GM23338 (cell line): Measurements from ENCODE around the gene UNKL. TPM values are rescaled to one million over a fixed set of nuclear protein-coding genes. Genes with fewer than 3 reads are reported as not detected.
A peak's percentile ranks its signal among the peaks of the same experiment; 100 is the strongest.

Experiments used
- ATAC-seq: fragments of 200-7000 bp; cut with Tn5 transposase; 3 replicates; pipeline ENCODE4 v1.9.1; 2020
- DNase-seq: peaks from one replicate; pipeline ENCODE4 v3.0.0-alpha.2; 2015; ENCODE audit warnings: low spot score
- H2AFZ ChIP-seq: fragments of 200-600 bp; sonication (generic); 2 replicates; pipeline ENCODE4 v1.8.0; 2016; ENCODE audit warnings: antibody characterized with exemption, mild to moderate bottlenecking, moderate library complexity
- H3F3A ChIP-seq: fragments of 200-600 bp; sonication (generic); replicated peaks from 2 replicates; pipeline ENCODE4 v1.8.0; 2017; ENCODE audit warnings: antibody characterized with exemption, mixed run types, low read depth
- H3K27ac ChIP-seq: fragments of 200-600 bp; sonication (generic); 2 replicates; pipeline ENCODE4 v1.6.1; 2016; ENCODE audit warnings: low read depth
- H3K27me3 ChIP-seq: fragments of 200-600 bp; sonication (generic); 2 replicates; pipeline ENCODE4 v1.8.0; 2016; ENCODE audit warnings: mild to moderate bottlenecking, mixed run types, moderate library complexity; ENCODE audit not compliant: insufficient read depth
- H3K36me3 ChIP-seq: fragments of 200-600 bp; sonication (generic); 2 replicates; pipeline ENCODE4 v1.8.0; 2016; ENCODE audit warnings: mild to moderate bottlenecking; ENCODE audit not compliant: insufficient read depth
- H3K4me1 ChIP-seq: fragments of 200-600 bp; sonication (generic); 2 replicates; pipeline ENCODE4 v1.8.0; 2016; ENCODE audit warnings: mild to moderate bottlenecking, moderate library complexity; ENCODE audit not compliant: insufficient read depth
- H3K4me2 ChIP-seq: fragments of 200-600 bp; sonication (generic); 2 replicates; pipeline ENCODE4 v1.7.1; 2017; ENCODE audit warnings: mixed run types
- H3K4me3 ChIP-seq: fragments of 200-600 bp; sonication (generic); 2 replicates; pipeline ENCODE4 v1.6.1; 2016; ENCODE audit warnings: mixed run types
- H3K79me2 ChIP-seq: fragments of 200-600 bp; sonication (generic); replicated peaks from 2 replicates; pipeline ENCODE4 v1.8.0; 2017; ENCODE audit warnings: mild to moderate bottlenecking; ENCODE audit not compliant: insufficient read depth
- H3K9me2 ChIP-seq: fragments of 200-600 bp; sonication (generic); 2 replicates; pipeline ENCODE4 v1.8.0; 2017; ENCODE audit not compliant: insufficient read depth
- H4K20me1 ChIP-seq: fragments of 200-600 bp; sonication (generic); replicated peaks from 2 replicates; pipeline ENCODE4 v1.8.0; 2017; ENCODE audit warnings: mild to moderate bottlenecking; ENCODE audit not compliant: insufficient read depth
- H3K27ac Mint-ChIP-seq: 2 replicates; pipeline ENCODE4 v1.8.0; 2020; ENCODE audit warnings: inconsistent platforms, mild to moderate bottlenecking, moderate library complexity, mixed read lengths
- H3K27me3 Mint-ChIP-seq: 3 replicates; pipeline ENCODE4 v1.8.0; 2022; ENCODE audit warnings: low read depth, mild to moderate bottlenecking, moderate library complexity, mixed read lengths, inconsistent platforms; ENCODE audit not compliant: insufficient read depth, poor library complexity
- H3K36me3 Mint-ChIP-seq: 3 replicates; pipeline ENCODE4 v1.8.0; 2021; ENCODE audit warnings: low read depth, mild to moderate bottlenecking, inconsistent platforms, moderate library complexity, mixed read lengths
- H3K4me1 Mint-ChIP-seq: 3 replicates; pipeline ENCODE4 v1.8.0; 2020; ENCODE audit warnings: mild to moderate bottlenecking, inconsistent platforms, mixed read lengths
- H3K4me3 Mint-ChIP-seq: 3 replicates; pipeline ENCODE4 v1.8.0; 2021; ENCODE audit warnings: moderate library complexity, mild to moderate bottlenecking, inconsistent platforms, mixed read lengths
- H3K9me3 Mint-ChIP-seq: 3 replicates; pipeline ENCODE4 v1.8.0; 2020; ENCODE audit warnings: moderate library complexity, mild to moderate bottlenecking, inconsistent platforms, mixed read lengths
- POLR2AphosphoS5 ChIP-seq: IDR thresholded peaks from 2 replicates; pipeline ENCODE4 v1.6.1; 2016; ENCODE audit warnings: antibody characterized with exemption, low read depth
- ZNF114 ChIP-seq: fragments of 250-450 bp; sonication (Bioruptor Pico); IDR thresholded peaks from 2 replicates; pipeline ENCODE4 v1.5.0; 2020; ENCODE audit warnings: mild to moderate bottlenecking, moderate library complexity
- ZNF331 ChIP-seq: fragments of 250-450 bp; sonication (Bioruptor Pico); IDR thresholded peaks from 2 replicates; pipeline ENCODE4 v1.5.0; 2020; ENCODE audit warnings: low read depth, mild to moderate bottlenecking, moderate library complexity
- polyA plus RNA-seq: library from polyadenylated mRNA; unstranded; fragments of >200 nt; fragmentation: Nextera tagmentation; extraction: Ambion mirVana; gene quantifications from 2 replicates; pipeline ENCODE4 v1.2.1, GENCODE V29; 2016
- total RNA-seq: library from RNA; depleted of rRNA; stranded (reverse); fragments of >200 nt; shearing (Covaris generic); gene quantifications from 2 replicates; pipeline ENCODE4 v1.2.3, GENCODE V29; 2014
- TF ChIP-seq, protein P1 (sequence below), 2 experiments: fragments of 200-600 bp in 1 of 2; sonication (generic) in 1 of 2; conservative IDR thresholded peaks; 2 replicates each; pipeline versions ENCODE4 v1.5.1 to v1.6.1; 2016 to 2017; ENCODE audit warnings: antibody characterized with exemption in 2 of 2, low read depth in 2 of 2, mild to moderate bottlenecking in 2 of 2, moderate library complexity in 1 of 2
- TF ChIP-seq, protein P2 (sequence below): fragments of 250-450 bp; sonication (Bioruptor Pico); IDR thresholded peaks from 2 replicates; pipeline ENCODE4 v1.5.0; 2020; ENCODE audit warnings: mild to moderate bottlenecking, moderate library complexity

Gene UNKL
- total and polyA plus RNA-seq, 2 experiments from 2014 or later = 16.7 to 28.7 TPM

- peaks cover 36% of the 10 kb centered on the region for H3K27me3 ChIP-seq
- H3K4me3 ChIP-seq = no peak overlapping the region
- Mint-ChIP-seq H3K36me3 (no peaks in the 10 kb centered on the region), H3K27ac (no peak overlapping the region), H3K9me3 (no peaks in the 10 kb centered on the region), H3K4me3 (no peak overlapping the region), H3K4me1 (peaks cover 12% of the 10 kb centered on the region), H3K27me3 (peaks cover 34% of the 10 kb centered on the region)
- H2AFZ ChIP-seq = no peak overlapping the region
- TF ChIP-seq, protein P1, sequence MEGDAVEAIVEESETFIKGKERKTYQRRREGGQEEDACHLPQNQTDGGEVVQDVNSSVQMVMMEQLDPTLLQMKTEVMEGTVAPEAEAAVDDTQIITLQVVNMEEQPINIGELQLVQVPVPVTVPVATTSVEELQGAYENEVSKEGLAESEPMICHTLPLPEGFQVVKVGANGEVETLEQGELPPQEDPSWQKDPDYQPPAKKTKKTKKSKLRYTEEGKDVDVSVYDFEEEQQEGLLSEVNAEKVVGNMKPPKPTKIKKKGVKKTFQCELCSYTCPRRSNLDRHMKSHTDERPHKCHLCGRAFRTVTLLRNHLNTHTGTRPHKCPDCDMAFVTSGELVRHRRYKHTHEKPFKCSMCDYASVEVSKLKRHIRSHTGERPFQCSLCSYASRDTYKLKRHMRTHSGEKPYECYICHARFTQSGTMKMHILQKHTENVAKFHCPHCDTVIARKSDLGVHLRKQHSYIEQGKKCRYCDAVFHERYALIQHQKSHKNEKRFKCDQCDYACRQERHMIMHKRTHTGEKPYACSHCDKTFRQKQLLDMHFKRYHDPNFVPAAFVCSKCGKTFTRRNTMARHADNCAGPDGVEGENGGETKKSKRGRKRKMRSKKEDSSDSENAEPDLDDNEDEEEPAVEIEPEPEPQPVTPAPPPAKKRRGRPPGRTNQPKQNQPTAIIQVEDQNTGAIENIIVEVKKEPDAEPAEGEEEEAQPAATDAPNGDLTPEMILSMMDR (conservative IDR thresholded peaks at IDR 0.05; ENCODE audit: low read depth in 2 of 2) = peak in 1 of 2 experiments; percentile 36; a peak in 2 of 4 replicates
- no peak for TF ChIP-seq ZNF114 (CRISPR knock-in tag)
- H3K4me1 ChIP-seq = peaks cover 10% of the 10 kb centered on the region
- no peak overlapping the region for H3K27ac ChIP-seq
- no peaks in the 10 kb centered on the region for H3K79me2 ChIP-seq
- H3K4me2 ChIP-seq = no peak overlapping the region
- H3F3A ChIP-seq = 0 out of 2 replicates have a peak, but pooled peaks cover 5% of the 10 kb centered on the region
- no peaks in the 10 kb centered on the region; the same call in 1 of the 2 replicates for H4K20me1 ChIP-seq
- no peak for ATAC-seq
- peak; percentile 72 for DNase-seq
- no peaks in the 10 kb centered on the region for H3K36me3 ChIP-seq
- H3K9me2 ChIP-seq = no peaks in the 10 kb centered on the region
Measured at GRCh38 chr16:1335996-1336395, 78.5 kb downstream of the UNKL start.

DNA sequence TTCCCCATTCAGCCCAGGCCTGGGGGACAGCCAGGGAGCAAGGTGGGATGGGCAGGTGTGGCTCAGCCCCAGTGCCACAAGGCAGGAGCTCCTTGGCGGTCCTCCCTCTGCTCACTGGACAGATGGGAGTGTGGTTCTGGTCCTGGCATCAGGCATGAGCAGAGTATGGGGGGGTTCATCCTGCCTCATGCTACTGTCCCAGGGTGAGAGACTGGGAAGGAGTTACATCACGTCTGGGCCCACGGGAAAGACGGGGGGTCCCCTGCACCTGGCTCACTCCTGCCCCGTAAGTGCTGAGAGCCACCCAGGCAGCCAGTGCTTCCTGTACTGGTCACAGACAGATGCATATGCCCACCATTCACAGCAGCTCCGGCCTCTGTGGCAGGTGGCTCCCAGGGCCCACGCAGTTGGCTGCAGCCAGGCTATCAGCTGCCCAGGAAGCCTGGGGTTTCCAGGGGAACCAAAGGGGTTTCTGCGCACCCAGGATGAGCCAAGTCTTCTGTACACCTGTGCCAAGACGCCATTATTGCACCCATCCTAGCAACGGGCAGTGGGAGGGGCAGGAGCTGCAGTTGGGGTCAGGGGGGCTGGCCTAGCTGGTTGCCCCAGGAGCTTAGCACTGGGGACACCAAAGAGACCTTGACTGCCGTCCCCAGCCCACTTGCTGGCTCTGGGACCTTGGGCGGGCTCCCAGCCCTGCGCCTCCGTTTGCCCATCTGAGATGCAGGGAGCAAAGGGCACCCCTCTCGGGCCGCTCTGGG lies 79.1 kb downstream of the UNKL start:
- Histone ChIP-seq H3K27me3 (peaks cover 36% of the 10 kb centered on the region), H3K36me3 (no peaks in the 10 kb centered on the region), H3K79me2 (no peaks in the 10 kb centered on the region), H3F3A (0 out of 2 replicates have a peak, but pooled peaks cover 5% of the 10 kb centered on the region), H3K4me3 (no peak overlapping the region), H3K9me2 (no peaks in the 10 kb centered on the region), H4K20me1 (no peaks in the 10 kb centered on the region; the same call in 1 of the 2 replicates), H3K4me2 (no peak overlapping the region), H2AFZ (no peak overlapping the region), H3K4me1 (peaks cover 10% of the 10 kb centered on the region), H3K27ac (no peak overlapping the region)
- peaks cover 32% of the 10 kb centered on the region for H3K27me3 Mint-ChIP-seq
- H3K4me1 Mint-ChIP-seq = peaks cover 12% of the 10 kb centered on the region
- H3K4me3 Mint-ChIP-seq = no peak overlapping the region; the same call in 2 of the 3 replicates
- H3K9me3 Mint-ChIP-seq = no peaks in the 10 kb centered on the region
- ATAC-seq (no peak), DNase-seq (no peak)
- no peak overlapping the region for H3K27ac Mint-ChIP-seq
- H3K36me3 Mint-ChIP-seq = no peaks in the 10 kb centered on the region
- TF ChIP-seq ZNF114 (CRISPR knock-in tag) (no peak), POLR2AphosphoS5 (no peak), ZNF331 (CRISPR knock-in tag) (no peak)
- TF ChIP-seq, protein P2, sequence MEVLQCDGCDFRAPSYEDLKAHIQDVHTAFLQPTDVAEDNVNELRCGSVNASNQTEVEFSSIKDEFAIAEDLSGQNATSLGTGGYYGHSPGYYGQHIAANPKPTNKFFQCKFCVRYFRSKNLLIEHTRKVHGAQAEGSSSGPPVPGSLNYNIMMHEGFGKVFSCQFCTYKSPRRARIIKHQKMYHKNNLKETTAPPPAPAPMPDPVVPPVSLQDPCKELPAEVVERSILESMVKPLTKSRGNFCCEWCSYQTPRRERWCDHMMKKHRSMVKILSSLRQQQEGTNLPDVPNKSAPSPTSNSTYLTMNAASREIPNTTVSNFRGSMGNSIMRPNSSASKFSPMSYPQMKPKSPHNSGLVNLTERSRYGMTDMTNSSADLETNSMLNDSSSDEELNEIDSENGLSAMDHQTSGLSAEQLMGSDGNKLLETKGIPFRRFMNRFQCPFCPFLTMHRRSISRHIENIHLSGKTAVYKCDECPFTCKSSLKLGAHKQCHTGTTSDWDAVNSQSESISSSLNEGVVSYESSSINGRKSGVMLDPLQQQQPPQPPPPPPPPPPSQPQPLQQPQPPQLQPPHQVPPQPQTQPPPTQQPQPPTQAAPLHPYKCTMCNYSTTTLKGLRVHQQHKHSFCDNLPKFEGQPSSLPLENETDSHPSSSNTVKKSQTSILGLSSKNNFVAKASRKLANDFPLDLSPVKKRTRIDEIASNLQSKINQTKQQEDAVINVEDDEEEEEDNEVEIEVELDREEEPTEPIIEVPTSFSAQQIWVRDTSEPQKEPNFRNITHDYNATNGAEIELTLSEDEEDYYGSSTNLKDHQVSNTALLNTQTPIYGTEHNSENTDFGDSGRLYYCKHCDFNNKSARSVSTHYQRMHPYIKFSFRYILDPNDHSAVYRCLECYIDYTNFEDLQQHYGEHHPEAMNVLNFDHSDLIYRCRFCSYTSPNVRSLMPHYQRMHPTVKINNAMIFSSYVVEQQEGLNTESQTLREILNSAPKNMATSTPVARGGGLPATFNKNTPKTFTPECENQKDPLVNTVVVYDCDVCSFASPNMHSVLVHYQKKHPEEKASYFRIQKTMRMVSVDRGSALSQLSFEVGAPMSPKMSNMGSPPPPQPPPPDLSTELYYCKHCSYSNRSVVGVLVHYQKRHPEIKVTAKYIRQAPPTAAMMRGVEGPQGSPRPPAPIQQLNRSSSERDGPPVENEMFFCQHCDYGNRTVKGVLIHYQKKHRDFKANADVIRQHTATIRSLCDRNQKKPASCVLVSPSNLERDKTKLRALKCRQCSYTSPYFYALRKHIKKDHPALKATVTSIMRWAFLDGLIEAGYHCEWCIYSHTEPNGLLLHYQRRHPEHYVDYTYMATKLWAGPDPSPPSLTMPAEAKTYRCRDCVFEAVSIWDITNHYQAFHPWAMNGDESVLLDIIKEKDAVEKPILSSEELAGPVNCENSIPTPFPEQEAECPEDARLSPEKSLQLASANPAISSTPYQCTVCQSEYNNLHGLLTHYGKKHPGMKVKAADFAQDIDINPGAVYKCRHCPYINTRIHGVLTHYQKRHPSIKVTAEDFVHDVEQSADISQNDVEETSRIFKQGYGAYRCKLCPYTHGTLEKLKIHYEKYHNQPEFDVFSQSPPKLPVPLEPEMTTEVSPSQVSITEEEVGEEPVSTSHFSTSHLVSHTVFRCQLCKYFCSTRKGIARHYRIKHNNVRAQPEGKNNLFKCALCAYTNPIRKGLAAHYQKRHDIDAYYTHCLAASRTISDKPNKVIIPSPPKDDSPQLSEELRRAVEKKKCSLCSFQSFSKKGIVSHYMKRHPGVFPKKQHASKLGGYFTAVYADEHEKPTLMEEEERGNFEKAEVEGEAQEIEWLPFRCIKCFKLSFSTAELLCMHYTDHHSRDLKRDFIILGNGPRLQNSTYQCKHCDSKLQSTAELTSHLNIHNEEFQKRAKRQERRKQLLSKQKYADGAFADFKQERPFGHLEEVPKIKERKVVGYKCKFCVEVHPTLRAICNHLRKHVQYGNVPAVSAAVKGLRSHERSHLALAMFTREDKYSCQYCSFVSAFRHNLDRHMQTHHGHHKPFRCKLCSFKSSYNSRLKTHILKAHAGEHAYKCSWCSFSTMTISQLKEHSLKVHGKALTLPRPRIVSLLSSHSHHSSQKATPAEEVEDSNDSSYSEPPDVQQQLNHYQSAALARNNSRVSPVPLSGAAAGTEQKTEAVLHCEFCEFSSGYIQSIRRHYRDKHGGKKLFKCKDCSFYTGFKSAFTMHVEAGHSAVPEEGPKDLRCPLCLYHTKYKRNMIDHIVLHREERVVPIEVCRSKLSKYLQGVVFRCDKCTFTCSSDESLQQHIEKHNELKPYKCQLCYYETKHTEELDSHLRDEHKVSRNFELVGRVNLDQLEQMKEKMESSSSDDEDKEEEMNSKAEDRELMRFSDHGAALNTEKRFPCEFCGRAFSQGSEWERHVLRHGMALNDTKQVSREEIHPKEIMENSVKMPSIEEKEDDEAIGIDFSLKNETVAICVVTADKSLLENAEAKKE (CRISPR knock-in tag) = no peak
